Motor neuron (in vitro differentiated cells): ENCODE measurements around the gene APMAP. TPM values are rescaled to one million over a fixed set of nuclear protein-coding genes. Genes with fewer than 3 reads are reported as not detected.

ENCODE experiments used
- ATAC-seq, 8 experiments: fragments of 200-7000 bp; cut with Tn5 transposase; replicated peaks in 6 of 8; 2 replicates each; pipeline ENCODE4 v1.8.0; 2021; ENCODE audit warnings: mild to moderate bottlenecking in 8 of 8, moderate library complexity in 8 of 8
- H3K27ac ChIP-seq, 2 donors: fragments of 250-450 bp; sonication (Bioruptor Pico); 2 replicates each; pipeline ENCODE4 v1.9.0; 2021; ENCODE audit warnings: antibody characterized with exemption in 2 of 2, mild to moderate bottlenecking in 2 of 2, moderate library complexity in 1 of 2
- H3K4me1 ChIP-seq, 2 donors: fragments of 250-450 bp; sonication (Bioruptor Pico); replicated peaks in 1 of 2; 2 replicates each; pipeline ENCODE4 v1.6.1; 2021; ENCODE audit warnings: antibody characterized with exemption in 2 of 2, mild to moderate bottlenecking in 2 of 2, moderate library complexity in 1 of 2
- H3K4me3 ChIP-seq, 5 donors: fragments of 250-450 bp; sonication (Bioruptor Pico); 2 replicates each; pipeline ENCODE4 v1.9.0; 2021; ENCODE audit warnings: antibody characterized with exemption in 5 of 5, mild to moderate bottlenecking in 5 of 5, moderate library complexity in 4 of 5
- WGBS, 10 experiments: fragments of 450-650 bp; shearing (Covaris generic); methylation state at CpG; one replicate each; pipeline ENCODE4 v1.0.0; 2022; 5-methylcytosine and 5-hydroxymethylcytosine counted together
- in situ Hi-C, 9 experiments: fragments of 400-800 bp; cut with MboI; loops; one replicate each; pipeline ENCODE4 v1.15.0; 2021; ENCODE audit warnings: low sequenced_read_pairs in 9 of 9, low pct_unique_long_range_greater_than_20kb in 2 of 9; ENCODE audit not compliant: unreplicated experiment in 9 of 9
- total RNA-seq, 8 experiments: library from RNA; unstranded; fragments of 300-600 nt; gene quantifications; 2 replicates each; pipeline versions ENCODE4 v1.2.3 to v1.2.4, GENCODE V29; 2022

Gene APMAP
- total RNA-seq, 8 experiments from 2014 or later, result 47.5 to 163 (median 73.7) TPM

- no peak overlapping the region for H3K27ac ChIP-seq
- no peaks in the 10 kb centered on the region for H3K4me1 ChIP-seq
- no peak for ATAC-seq
- in situ Hi-C loops, result no loop called here
- no peak overlapping the region for H3K4me3 ChIP-seq
- WGBS, 10 experiments, result 0 to 61% (median 0%) methylated on average over 1 to 3 of the region's 3 CpGs; no CpG with 5 or more reads in 4 of the 10 experiments
Measured at GRCh38 chr20:24943731-24944130, 48.8 kb downstream of the APMAP start.

- H3K27ac ChIP-seq, result no peak overlapping the region
- no peak for ATAC-seq
- in situ Hi-C loops, result no loop called here
- no peak overlapping the region for H3K4me3 ChIP-seq
- H3K4me1 ChIP-seq, result no peaks in the 10 kb centered on the region
- 20 to 80% (median 60%) methylated on average over 1 to 3 of the region's 4 CpGs; no CpG with 5 or more reads in 5 of the 10 experiments for WGBS, 10 experiments
Measured at GRCh38 chr20:24943196-24943595, 49.4 kb downstream of the APMAP start.

- in situ Hi-C loops, result no loop called here
- H3K4me3 ChIP-seq, result no peak overlapping the region
- WGBS, 10 experiments, result 40 to 73% (median 56%) methylated on average over 1 to 2 of the region's 6 CpGs; no CpG with 5 or more reads in 6 of the 10 experiments
- no peak overlapping the region for H3K27ac ChIP-seq
- ATAC-seq, result no peak
- H3K4me1 ChIP-seq, result no peaks in the 10 kb centered on the region
Measured at GRCh38 chr20:24942679-24943078, 49.9 kb downstream of the APMAP start.

GRCh38 chr20:24939036-24939435 lies 53.5 kb downstream of the APMAP start:
- Histone ChIP-seq H3K27ac (no peak overlapping the region), H3K4me1 (no peaks in the 10 kb centered on the region), H3K4me3 (no peak overlapping the region)
- ATAC-seq, result no peak
- in situ Hi-C loops, result no loop called here
- 10 to 100% (median 61%) methylated on average over 1 to 4 of the region's 4 CpGs; no CpG with 5 or more reads in 1 of the 10 experiments for WGBS, 10 experiments

GRCh38 chr20:24938498-24938897 lies 54.1 kb downstream of the APMAP start:
- in situ Hi-C loops, result no loop called here

GRCh38 chr20:24937579-24937978 lies 55.0 kb downstream of the APMAP start:
- 0 to 17% methylated on average over 1 of the region's 1 CpG; no CpG with 5 or more reads in 8 of the 10 experiments for WGBS, 10 experiments
- no peak for ATAC-seq
- H3K4me1 ChIP-seq, result no peaks in the 10 kb centered on the region
- H3K27ac ChIP-seq, result no peak overlapping the region
- in situ Hi-C loops, result no loop called here
- H3K4me3 ChIP-seq, result no peak overlapping the region

More at GRCh38 chr20:24938498-24938897, 54.1 kb downstream of the APMAP start:
- no peak for ATAC-seq
- no peak overlapping the region for H3K4me3 ChIP-seq
- H3K27ac ChIP-seq, result no peak overlapping the region
- no peaks in the 10 kb centered on the region for H3K4me1 ChIP-seq
- 17 to 80% (median 67%) methylated on average over 1 of the region's 5 CpGs; no CpG with 5 or more reads in 5 of the 10 experiments for WGBS, 10 experiments

GRCh38 chr20:24936526-24937407 lies 55.8 kb downstream of the APMAP start:
- WGBS, 10 experiments, result 41 to 100% (median 55%) methylated on average over 2 to 5 of the region's 7 CpGs; no CpG with 5 or more reads in 5 of the 10 experiments
- H3K4me1 ChIP-seq, result no peaks in the 10 kb centered on the region
- ATAC-seq, result no peak
- in situ Hi-C loops, result no loop called here
- H3K27ac ChIP-seq, result no peak overlapping the region
- H3K4me3 ChIP-seq, result no peak overlapping the region

- ATAC-seq, result peak in 2 of 8 experiments; percentile 85 to 91
- Histone ChIP-seq H3K4me3 (no peak overlapping the region), H3K27ac (no peak overlapping the region), H3K4me1 (no peaks in the 10 kb centered on the region)
- in situ Hi-C loops, result no loop called here
- 0 to 81% (median 65%) methylated on average over 1 to 3 of the region's 4 CpGs; no CpG with 5 or more reads in 4 of the 10 experiments for WGBS, 10 experiments
Measured at GRCh38 chr20:24935766-24936525, 56.6 kb downstream of the APMAP start.

GRCh38 chr20:24935140-24935539 lies 57.4 kb downstream of the APMAP start:
- Histone ChIP-seq H3K4me3 (no peak overlapping the region), H3K27ac (no peak overlapping the region), H3K4me1 (no peaks in the 10 kb centered on the region)
- 17 to 86% (median 63%) methylated on average over 1 to 2 of the region's 3 CpGs; no CpG with 5 or more reads in 4 of the 10 experiments for whole genome bisulfite sequencing, 10 experiments
- ATAC-seq, result no peak
- in situ Hi-C loops, result no loop called here

- 20 to 94% (median 83%) methylated on average over 1 to 2 of the region's 3 CpGs; no CpG with 5 or more reads in 7 of the 10 experiments for WGBS, 10 experiments
- Histone ChIP-seq H3K27ac (no peak overlapping the region), H3K4me1 (no peaks in the 10 kb centered on the region), H3K4me3 (no peak overlapping the region)
- in situ Hi-C loops, result no loop called here
- ATAC-seq, result no peak
Measured at GRCh38 chr20:24934716-24935115, 57.8 kb downstream of the APMAP start.

- in situ Hi-C loops, result no loop called here
- no peak for ATAC-seq
- WGBS, 10 experiments, result 0 to 72% (median 33%) methylated on average over 1 to 4 of the region's 9 CpGs; no CpG with 5 or more reads in 6 of the 10 experiments
- Histone ChIP-seq H3K4me1 (no peaks in the 10 kb centered on the region), H3K4me3 (no peak overlapping the region), H3K27ac (no peak overlapping the region)
Measured at GRCh38 chr20:24934101-24934661, 58.4 kb downstream of the APMAP start.

- WGBS, 10 experiments, result 40 to 90% (median 65%) methylated on average over 1 to 2 of the region's 7 CpGs; no CpG with 5 or more reads in 6 of the 10 experiments
- Histone ChIP-seq H3K4me1 (no peaks in the 10 kb centered on the region), H3K27ac (no peak overlapping the region), H3K4me3 (no peak overlapping the region)
- peak in 2 of 8 experiments; percentile 16 to 42 for ATAC-seq
- in situ Hi-C loops, result no loop called here
Measured at GRCh38 chr20:24933266-24933908, 59.2 kb downstream of the APMAP start.
